Measurements from ENCODE around the gene ERO1B.

The ERO1B gene

GRCh38 chr1:236253918-236254637 is 27.7 kb downstream of the ERO1B start:
- no peak for DNase-seq (ENCODE audit: low spot score)

DNA sequence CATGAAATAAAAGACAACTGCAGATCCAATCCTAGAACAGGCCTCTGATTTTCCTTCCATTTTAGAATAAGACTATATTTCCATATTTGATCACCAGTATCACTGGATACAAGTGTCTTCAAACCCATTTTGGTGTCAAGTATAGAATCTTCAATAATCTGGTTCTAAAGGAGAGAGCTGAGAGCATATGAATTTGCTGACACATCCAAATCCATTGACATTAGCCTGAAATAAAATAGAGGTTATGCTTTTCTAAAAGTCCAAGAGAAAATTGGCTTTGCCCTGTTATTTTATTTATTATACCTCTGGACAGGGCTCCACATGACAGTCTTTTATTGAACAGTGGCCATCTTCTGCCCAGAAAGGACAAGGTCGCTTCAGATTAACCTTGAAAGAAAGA is 28.6 kb downstream of the ERO1B start:
- no peak for DNase-seq (ENCODE audit: low spot score)

DNA sequence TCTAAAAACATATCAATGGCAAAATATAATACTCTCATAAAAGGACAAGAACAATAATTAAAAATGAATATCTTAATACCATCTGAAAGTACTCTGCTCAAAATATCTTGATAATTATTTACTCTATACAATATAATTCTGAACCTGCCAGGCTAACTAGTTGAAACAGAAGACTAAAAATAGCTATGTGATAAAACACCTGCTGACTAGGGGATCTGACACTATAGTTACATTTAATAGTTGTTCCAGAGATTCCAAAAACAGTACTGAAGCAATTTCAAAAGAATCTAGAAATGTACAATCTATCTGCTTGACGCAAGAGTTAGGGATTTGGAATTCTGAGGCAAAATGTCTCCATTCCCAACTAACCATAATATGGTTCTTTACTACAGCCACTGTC is 30.2 kb downstream of the ERO1B start:
- no peak for DNase-seq (ENCODE audit: low spot score)

DNA sequence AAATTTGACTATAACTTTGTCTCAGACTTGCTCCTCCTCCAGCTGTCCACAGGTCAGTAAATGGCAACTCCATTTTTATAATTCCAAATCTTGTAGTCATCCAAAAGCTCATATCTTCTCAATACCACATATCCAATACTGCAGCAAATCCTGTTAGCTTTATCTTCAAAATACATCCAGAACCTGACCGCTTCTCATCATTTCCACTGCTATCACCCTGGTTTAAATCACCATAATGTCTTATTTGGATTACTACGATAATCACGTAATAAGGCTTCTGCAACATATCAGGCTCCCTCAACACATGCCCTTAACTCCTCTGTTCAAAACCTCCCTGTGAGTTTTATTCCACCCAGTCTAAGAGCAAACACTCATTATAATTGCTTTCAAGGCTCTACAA is 34.5 kb downstream of the ERO1B start:
- DNase-seq (ENCODE audit: low spot score), result no peak

DNA sequence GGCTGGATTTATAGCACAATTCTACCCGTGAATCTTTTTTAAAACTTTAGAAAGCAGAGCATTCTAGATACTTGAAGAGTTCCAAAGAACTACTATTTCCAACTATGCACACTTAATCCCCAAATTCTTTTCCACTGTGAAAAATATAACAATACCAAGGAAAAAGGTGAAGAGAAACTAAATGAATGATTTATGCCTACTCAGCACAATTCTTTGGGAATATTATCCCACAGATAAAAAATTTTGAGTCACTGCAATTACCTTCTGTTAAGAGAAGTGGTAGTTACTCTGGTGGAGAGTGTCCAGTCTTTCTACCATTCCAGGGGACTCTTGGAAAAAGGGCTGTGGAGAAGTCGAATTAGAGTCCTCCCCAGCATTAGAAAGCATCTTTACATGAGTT is 39.2 kb downstream of the ERO1B start:
- no peak for DNase-seq (ENCODE audit: low spot score)

GRCh38 chr1:236240675-236241074 is 41.1 kb downstream of the ERO1B start:
- no peak for DNase-seq (ENCODE audit: low spot score)

GRCh38 chr1:236239092-236239585 is 42.6 kb downstream of the ERO1B start:
- no peak for DNase-seq (ENCODE audit: low spot score)

GRCh38 chr1:236235116-236235515 is 46.6 kb downstream of the ERO1B start:
- no peak for DNase-seq (ENCODE audit: low spot score)

DNA sequence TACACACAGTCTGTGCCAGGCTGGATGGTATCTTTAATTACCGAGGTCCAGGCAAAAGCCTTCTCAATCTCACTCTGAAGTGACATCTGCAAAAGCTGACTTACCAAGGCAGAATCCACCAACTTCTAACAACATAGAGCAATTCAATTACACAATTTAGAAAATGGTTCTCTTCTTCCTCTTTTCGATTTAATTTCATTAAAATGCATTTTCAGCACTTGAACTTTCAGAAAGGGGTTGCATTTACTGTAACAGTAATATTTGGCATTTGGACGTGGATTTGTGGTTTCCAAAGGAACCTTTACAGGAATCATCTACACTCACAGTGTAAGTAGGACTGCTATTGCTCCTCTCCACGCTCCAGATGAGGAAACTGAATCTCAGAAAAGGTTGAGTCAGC is 53.3 kb downstream of the ERO1B start:
- DNase-seq (ENCODE audit: low spot score), result no peak

DNA sequence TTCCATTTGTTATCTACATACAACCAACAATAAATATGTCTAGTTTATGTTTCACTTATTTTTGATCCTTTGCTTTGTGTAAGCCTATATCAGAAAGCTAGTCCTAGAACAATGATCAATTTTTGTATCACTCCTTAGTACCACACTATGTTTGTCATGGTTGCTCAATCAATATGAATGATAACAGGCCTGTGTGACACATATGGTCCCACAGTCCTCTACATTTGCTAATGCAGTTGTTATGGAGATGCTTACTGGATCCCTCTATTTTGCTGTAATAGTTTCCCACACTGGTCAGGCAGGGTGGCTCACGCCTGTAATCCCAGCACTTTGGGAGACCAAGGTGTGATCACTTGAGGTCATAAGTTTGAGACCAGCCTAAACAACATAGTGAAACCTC is 59.1 kb downstream of the ERO1B start:
- no peak for DNase-seq (ENCODE audit: low spot score)

GRCh38 chr1:236220473-236220872 is 61.3 kb downstream of the ERO1B start:
- no peak for DNase-seq (ENCODE audit: low spot score)

DNA sequence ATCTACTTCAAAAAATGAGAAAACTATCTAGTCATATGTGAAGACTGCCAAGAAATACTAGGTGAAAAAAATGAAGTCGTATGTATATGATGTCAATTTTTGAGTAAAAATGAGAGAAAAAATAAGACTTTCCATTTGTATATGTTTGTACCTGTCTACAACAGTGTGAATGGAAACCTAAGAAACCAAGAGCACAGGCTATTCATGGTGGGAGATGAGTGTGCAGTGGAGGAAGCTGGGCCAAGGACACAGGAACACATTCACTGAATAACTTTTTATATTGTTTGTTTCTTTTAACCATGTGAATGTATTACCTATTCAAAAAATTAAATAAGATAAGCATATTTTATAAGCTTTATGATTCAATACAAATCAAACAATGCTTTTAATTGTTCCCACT is 67.0 kb downstream of the ERO1B start:
- peak; percentile 14 for DNase-seq (ENCODE audit: low spot score)

- no peak for DNase-seq (ENCODE audit: low spot score)
These were observed 68.2 kb downstream of the ERO1B start for GRCh38 chr1:236213534-236213933.

GRCh38 chr1:236211815-236212214 is 69.9 kb downstream of the ERO1B start:
- DNase-seq (ENCODE audit: low spot score), result no peak

GRCh38 chr1:236209713-236210112 is 72.0 kb downstream of the ERO1B start:
- DNase-seq (ENCODE audit: low spot score), result no peak

DNA sequence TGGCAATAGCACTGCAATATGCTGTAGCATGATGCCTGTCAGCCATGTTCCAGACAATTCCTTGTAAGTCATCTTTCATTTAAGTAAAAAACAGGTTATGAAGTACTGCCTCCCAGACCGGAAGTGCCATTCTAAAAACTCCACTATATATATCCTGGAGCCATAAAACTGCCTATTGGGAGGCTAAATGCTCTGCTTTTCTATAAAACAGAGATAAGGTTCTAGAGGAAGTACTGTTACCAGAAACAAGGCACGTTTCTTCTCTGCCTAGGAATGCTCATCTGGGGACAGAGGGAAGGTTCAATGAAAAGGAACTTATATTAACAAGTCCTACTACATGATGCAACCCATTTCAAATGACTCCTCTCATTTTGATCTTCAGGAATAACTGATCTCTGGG is 72.6 kb downstream of the ERO1B start:
- DNase-seq (ENCODE audit: low spot score), result no peak

DNA sequence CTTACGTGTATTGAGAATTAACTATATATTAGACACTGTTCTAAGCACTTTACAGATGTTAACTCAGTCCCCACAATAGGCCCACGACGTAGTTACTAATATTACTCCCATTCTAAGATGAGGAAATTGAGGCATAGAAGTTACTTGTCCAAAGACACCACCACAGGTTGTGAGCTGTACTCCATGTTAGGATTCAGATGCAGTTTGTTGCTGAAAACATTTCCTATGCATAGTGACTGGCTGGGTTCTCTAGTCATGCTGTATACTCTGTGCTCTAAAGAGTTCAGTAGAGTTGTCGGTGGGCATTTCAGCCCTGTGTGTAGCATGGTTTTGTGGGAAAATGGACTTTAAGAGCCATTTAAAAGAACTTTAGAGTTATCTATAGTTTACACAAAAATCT is 74.2 kb downstream of the ERO1B start:
- no peak for DNase-seq (ENCODE audit: low spot score)

DNA sequence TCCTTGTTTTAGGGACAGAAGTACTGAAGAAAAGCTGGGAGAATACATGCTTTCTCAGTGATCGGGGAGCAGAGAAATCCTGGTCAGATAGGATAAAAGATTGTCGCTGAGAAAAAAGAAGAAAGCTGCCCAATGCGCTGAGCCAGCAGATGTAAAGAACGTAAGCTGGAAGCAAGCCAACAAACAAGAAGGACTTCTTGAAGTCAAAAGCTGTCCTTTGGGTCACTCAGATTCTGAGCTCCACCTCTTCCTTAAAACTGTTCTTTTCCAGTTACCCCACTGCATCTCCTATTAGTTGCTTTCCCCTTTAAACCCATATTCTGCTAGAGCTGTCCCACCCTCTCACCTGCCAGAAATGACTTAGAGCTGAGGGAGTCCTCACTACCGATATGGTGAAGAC is 74.6 kb downstream of the ERO1B start:
- DNase-seq (ENCODE audit: low spot score), result no peak

GRCh38 chr1:236206548-236206947 is 75.2 kb downstream of the ERO1B start:
- DNase-seq (ENCODE audit: low spot score), result no peak

- DNase-seq (ENCODE audit: low spot score), result no peak
These were observed 77.1 kb downstream of the ERO1B start for GRCh38 chr1:236204656-236205055.

GRCh38 chr1:236204039-236204438 is 77.7 kb downstream of the ERO1B start:
- no peak for DNase-seq (ENCODE audit: low spot score)

- DNase-seq (ENCODE audit: low spot score), result no peak
These were observed 80.0 kb downstream of the ERO1B start for GRCh38 chr1:236201786-236202185.

- DNase-seq (ENCODE audit: low spot score), result no peak
These were observed 80.8 kb downstream of the ERO1B start for GRCh38 chr1:236200925-236201324.

DNA sequence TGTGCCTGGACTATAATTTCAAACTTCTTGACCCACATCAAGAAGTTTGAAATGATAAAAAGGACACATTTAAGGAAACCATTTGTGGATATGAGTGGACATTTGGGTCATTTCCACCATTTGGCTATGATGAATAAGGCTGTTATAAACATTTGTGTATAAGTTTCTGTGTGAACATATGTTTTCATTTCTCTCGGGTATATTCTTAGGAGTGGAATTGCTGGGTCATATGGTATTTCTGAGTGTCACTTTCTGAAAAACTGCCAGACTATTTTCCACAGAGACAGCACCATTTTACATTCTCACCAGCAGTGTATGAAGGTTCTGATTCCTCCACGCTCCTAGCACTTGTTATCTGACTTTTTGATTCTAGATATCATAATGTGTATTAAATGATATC is 88.6 kb downstream of the ERO1B start:
- DNase-seq (ENCODE audit: low spot score), result no peak

Measured in activated CD4-positive, alpha-beta T cell treated with anti-CD3 and anti-CD28 coated beads, Interleukin-2, Interleukin-4, amounts not matched to agents 100 ng/mL and 50 ng/mL, durations not matched to agents 16 hours and 8 hours (primary cell).